ENCODE data around the gene ATG9B.

The ATG9B gene, protein sequence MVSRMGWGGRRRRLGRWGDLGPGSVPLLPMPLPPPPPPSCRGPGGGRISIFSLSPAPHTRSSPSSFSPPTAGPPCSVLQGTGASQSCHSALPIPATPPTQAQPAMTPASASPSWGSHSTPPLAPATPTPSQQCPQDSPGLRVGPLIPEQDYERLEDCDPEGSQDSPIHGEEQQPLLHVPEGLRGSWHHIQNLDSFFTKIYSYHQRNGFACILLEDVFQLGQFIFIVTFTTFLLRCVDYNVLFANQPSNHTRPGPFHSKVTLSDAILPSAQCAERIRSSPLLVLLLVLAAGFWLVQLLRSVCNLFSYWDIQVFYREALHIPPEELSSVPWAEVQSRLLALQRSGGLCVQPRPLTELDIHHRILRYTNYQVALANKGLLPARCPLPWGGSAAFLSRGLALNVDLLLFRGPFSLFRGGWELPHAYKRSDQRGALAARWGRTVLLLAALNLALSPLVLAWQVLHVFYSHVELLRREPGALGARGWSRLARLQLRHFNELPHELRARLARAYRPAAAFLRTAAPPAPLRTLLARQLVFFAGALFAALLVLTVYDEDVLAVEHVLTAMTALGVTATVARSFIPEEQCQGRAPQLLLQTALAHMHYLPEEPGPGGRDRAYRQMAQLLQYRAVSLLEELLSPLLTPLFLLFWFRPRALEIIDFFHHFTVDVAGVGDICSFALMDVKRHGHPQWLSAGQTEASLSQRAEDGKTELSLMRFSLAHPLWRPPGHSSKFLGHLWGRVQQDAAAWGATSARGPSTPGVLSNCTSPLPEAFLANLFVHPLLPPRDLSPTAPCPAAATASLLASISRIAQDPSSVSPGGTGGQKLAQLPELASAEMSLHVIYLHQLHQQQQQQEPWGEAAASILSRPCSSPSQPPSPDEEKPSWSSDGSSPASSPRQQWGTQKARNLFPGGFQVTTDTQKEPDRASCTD

DNA sequence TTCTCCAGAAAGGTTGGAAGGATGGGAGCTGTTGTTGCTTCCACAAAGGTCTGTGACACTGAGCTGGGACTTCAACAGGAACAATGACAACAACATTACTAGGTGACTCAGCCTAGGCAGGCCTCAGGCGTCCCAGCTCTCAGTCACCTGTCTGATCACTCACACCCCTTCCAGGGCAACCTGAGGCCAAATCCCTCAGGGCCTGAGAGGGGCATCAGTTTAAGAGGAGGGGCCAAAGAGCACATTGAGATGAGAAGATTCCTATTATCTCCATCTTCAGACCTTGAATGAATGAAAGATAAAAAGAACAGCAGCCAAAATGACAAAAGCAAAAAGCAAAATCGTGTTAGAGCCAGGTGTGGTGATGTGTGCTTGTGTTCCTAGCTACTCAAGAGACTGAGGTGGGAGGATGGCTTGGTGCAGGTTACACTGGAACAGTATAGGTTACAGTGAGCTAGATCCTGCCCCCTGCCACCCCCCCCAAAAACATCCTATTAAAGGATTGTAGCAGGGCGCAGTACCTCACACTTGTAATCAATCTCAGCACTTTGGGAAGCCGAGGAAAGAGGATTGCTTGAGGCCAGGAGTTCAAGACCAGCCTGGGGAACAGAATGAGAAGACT, at the start of gene ATG9B:
Gene ATG9B, minus strand, starts transcription at position 60 of the 622 bp plus-strand sequence. CDS start 71 bp downstream, outside the sequence.
- no peak for DNase-seq

- no peak for DNase-seq
These were observed 49.7 kb upstream of the ATG9B start for GRCh38 chr7:151073990-151074389.

GRCh38 chr7:151071032-151071866, 47.0 kb upstream of the ATG9B start:
- no peak for DNase-seq

GRCh38 chr7:151070574-151070960, 46.3 kb upstream of the ATG9B start:
- DNase-seq = no peak

DNA sequence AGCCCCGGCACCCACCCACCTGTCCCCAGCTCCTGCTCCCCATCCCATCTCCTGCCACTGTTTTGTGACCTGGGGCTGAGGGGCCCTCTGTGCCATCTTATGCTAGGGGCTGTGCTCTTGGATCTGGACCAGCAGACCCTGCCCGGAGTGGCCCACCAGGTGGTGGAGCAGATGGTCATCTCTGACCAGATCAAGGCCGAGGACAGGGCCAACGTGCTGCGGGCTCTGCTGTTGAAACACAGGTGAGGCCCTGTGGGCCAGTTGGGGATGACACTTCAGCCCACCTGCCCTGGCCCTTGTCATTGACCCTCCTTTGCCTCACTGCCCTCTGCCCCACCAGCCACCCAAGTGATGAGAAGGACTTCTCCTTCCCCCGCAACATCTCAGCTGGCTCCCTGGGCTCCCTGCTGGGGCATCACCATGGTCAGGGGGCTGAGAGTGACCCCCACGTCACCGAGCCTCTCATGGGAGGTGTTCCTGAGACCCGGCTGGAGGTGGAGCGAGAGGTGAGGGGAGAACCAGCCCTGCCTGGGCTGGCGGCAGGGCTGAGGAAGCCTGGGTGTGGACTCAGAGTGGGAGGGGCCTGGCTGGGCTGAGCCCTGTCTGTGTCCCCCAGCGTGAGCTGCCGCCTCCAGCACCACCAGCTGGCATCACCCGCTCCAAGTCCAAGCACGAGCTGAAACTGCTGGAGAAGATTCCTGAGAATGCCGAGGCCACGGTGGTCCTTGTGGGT, 45.7 kb upstream of the ATG9B start:
- DNase-seq = no peak

DNA sequence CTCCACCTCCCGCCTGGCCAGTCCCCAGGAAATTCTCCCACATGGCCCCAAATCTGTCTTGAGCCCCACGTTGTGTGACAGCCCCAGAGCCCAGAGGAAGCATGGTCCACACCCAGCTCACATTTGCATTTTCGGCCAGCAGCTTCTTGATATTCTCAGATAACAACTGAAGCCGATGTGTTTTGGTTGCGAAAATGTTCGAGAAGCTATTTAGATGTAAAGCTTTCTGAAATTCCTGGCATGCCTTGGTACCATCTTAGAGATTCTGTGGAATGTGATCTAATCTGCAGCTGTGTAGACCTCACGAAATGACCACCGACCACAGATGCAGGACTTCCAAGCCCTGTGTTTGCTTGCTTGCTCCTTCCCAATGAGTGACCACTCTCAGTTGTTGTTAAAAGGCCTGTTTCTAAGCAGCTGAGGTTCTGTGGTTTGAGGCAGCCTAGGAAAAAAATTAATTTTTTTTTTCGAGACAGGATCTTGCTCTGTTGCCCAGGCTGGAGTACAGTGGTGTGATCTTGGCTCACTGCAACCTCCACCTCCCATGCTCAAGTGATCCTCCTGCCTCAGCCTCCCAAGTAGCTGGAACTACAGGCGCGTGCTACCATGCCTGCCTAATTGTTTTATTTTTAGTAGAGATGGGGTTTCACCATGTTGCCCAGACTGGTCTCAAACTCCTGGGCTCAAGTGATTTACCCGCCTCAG, 43.9 kb upstream of the ATG9B start:
- DNase-seq = no peak

GRCh38 chr7:151066273-151066974, 42.1 kb upstream of the ATG9B start:
- no peak for DNase-seq

DNA sequence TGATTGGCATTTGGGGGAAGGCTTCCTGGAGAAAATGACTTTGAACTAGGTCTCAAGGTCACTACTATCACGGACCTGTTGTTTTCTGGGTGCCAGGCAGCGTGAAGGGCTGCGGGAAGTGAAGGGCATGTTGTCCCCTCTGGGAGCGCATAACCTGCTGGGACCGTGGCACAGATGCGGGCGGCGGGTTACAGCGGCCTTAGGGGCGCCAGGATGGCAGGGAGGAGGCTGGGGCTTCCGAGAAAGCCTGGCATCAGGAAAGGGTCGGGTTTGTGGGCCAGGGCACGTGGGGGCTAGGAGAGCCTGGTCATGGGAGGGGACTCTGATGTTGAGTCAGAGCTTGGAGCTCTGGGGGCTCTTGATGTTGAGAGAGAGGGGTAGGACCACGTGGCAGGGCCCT, 41.2 kb upstream of the ATG9B start:
- no peak for DNase-seq

DNA sequence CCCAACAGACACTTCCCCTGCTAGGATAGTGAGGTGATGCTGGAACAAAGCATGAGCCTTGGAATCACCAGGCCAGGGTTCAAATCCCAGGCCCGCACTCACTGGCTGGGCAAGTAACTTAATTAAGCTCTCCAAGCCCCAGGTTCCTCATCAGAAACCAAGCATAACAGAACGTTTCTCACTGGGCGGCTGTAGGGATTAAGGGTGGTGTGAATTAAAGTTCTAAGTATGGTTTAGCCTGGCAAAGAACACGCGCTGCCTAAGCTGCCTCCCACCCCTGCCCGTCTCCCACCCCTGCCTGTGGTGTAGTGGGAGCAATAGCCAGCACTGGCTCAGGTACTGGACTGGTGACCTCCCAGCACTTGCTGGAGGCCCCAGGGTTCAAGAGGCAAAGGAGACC, 40.7 kb upstream of the ATG9B start:
- no peak for DNase-seq

GRCh38 chr7:151064454-151064853, 40.2 kb upstream of the ATG9B start:
- DNase-seq = no peak

DNA sequence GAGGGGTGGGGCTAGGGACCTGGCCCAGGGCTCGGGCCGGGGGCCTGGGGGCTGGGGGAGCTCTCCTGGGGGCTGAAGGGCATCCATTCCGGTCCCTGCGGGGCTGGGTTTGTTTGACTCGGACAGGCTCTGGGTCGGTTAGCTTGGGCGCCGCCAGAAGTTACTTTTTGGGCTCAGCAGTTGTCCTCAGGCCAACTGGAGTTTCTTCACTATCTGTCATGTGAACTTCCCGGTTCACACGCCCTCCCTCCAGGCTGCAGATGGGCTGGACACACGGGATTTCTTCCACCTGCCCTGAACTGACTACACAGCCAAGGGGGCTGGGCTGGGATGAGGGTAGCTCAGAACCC, 38.9 kb upstream of the ATG9B start:
- no peak for DNase-seq

GRCh38 chr7:151062399-151063211, 38.3 kb upstream of the ATG9B start:
- no peak for DNase-seq

DNA sequence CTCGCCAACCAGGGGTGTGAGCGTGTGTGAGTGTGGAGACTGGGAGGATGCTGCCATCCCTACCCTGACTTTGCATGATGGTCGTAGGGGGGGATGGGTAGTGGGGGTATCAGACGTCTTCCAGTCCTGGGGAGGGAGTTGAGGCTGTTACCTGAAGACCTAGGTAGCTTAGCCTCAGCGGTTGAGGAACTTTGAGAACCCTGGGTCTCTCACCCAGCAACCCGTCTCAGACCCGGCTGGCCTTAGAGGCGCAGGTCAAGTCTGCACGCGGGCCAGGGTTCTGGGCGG, 37.8 kb upstream of the ATG9B start:
- DNase-seq = no peak

DNA sequence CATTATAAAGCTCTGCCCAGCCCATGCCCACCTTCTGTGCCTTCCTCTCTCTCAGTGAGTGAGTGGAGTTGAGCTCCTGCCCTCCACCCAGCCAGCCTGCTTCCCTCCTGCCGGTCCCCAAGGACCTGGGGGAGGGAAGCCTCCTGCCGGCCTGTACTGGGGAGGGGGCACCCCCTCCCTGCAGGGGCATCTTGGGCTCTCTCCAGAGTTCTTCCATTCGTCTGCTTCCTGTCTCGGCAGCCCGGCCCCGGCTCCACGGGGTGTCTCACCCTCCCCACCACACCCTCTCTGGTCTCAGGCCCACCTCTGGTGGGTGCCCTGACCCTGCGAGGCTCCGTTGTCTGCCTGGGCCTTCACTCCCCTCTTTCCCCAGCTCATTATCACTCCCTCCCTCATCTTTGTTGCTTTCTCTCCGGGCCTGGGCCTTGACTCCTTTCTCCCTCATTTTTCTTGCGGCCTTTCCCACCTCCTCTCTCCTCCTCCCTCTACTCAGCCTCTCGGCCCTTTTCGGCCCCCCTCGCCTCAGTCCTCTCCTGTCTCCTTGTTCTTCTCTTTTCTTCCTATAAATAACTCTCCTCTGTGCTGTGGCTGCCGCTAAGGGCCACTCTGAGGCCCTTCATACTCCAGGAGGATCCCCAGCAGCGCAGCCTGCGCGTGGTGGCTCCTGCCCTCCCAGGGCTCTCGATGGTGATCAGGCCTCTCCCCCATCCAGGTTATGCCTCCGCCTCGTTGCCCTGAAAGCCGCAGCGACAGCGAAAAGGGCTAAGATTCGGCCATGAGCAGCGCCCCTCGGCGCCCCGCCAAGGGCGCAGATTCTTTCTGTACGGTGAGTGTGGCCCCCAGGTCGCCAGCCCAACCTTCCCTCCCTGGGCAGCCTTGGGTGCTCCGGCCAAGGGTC, 37.2 kb upstream of the ATG9B start:
- no peak for DNase-seq

DNA sequence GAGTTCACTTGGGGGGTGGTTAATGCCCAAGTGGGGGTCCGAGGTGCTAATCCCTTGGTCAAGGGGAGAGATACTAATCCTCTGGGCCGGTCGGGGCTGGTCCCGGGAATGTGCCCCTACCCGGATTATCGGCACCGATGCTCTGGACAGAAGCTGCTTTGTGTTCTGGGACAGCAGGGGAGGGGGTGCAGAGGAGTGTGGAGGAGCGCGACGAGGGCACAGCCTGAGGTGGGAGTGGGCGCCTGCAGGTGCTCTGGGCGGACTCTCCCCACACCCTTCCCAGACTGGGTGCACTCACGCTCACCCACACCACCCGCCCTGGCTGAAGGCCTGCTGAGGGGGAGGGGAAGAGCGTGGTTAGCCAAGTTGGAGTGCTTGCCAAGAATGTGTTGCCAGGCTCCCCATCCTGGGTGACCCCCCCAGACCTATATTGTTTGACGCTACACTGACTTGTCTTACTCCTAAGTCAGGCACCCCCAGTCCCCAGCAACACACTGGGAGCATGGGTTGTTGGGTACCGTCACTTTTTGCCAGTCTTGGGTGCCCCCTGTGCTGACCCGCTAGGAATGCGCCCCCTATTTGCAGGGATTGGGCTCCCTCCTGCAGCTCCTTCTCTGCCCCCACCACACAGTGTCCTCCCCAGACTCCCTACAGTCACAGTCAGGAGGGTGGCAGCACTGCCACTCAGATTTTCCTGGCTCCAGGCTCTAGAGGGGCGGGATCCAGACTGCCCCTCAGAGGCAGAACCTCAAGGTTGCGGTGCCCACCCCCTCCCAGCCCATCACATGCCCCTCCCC, 36.3 kb upstream of the ATG9B start:
- DNase-seq = no peak

- no peak for DNase-seq
These were observed 35.8 kb upstream of the ATG9B start for GRCh38 chr7:151060113-151060415.

DNA sequence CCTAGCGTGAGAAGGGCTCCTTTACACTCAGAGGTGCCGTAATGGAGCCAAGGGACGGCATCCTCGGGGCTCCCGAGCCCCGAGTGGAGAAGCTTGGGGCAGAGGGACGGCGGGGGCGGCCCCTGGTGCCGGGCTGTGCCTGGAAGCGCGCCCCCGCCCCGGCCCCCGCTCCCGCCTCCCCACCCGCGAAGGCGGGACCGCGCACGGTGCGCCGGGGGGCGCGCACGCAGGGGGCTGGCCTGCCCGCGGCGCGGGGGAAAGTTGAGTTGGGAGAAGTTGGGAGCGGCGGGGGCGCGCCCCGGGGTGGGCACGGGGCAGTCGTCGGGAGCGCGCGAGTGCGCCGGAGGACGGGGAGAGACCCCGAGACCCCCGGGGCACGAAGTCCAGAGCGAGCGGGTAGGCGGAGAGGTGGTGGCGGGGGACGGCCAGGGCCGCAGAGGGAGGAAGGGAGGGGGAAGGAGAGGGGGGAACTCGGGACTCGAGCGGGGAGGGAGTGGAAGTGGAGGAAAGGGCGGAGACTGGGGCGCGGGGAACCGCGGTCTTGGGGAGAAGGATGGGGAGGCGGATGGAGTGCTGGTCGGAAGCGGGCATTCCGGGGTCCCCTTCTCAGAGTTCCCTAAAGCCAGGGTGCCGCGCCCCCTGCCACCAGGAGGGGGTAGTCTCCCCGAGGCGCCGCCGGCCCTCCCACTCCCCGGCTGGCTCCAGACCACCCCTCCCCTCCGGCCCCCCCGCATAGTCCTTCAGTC, 35.2 kb upstream of the ATG9B start, which contains the start of gene SLC4A2:
Gene SLC4A2, plus strand, starts transcription at position 223 of the 746 bp plus-strand sequence. CDS start 2,399 bp downstream, outside the sequence.
- DNase-seq = no peak

Measured in NCI-H524 treated with DMSO at 0.1 percent for 48 hours (cell line).